M059J (cell line): ENCODE measurements around the gene ANK2. TPM values are rescaled to one million over a fixed set of nuclear protein-coding genes. Genes with fewer than 3 reads are reported as not detected.
"Not testable (repeated sequence)": the region's sequence is repeated elsewhere in the genome, so short reads cannot be mapped to it uniquely, and the experiment has no call there.

Experiments used
- DNase-seq: peaks from one replicate; pipeline ENCODE4 v3.0.0-alpha.2; 2012; ENCODE audit warnings: low read depth
- total RNA-seq: library from RNA; depleted of rRNA; stranded (reverse); fragments of >200 nt; shearing (Covaris generic); gene quantifications from 2 replicates; pipeline ENCODE4 v1.2.3, GENCODE V29; 2014

Gene ANK2
- total RNA-seq, 1 experiment from 2014 or later = 0.27 TPM

GRCh38 chr4:113147498-113148111 is 98.2 kb downstream of the ANK2 start:
- DNase-seq = no peak

- DNase-seq = no peak
Observed at GRCh38 chr4:113148925-113149324, 99.5 kb downstream of the ANK2 start.

GRCh38 chr4:113153529-113154101 is 104.2 kb downstream of the ANK2 start:
- no peak for DNase-seq

- no peak for DNase-seq
Observed at GRCh38 chr4:113154281-113154680, 104.8 kb downstream of the ANK2 start.

- no peak for DNase-seq
Observed at GRCh38 chr4:113157086-113157857, 107.8 kb downstream of the ANK2 start.

GRCh38 chr4:113159942-113160545 is 110.6 kb downstream of the ANK2 start:
- no peak for DNase-seq

- no peak for DNase-seq
Observed at GRCh38 chr4:113160548-113160947, 111.1 kb downstream of the ANK2 start.

- DNase-seq = no peak
Observed at GRCh38 chr4:113162089-113162488, 112.6 kb downstream of the ANK2 start.

- DNase-seq = no peak
Observed at GRCh38 chr4:113169368-113169767, 119.9 kb downstream of the ANK2 start.

- no peak for DNase-seq
Observed at GRCh38 chr4:113170115-113170804, 120.8 kb downstream of the ANK2 start.

GRCh38 chr4:113170805-113171468 is 121.5 kb downstream of the ANK2 start:
- DNase-seq = no peak

GRCh38 chr4:113173126-113173792 is 123.8 kb downstream of the ANK2 start:
- no peak for DNase-seq

- DNase-seq = no peak
Observed at GRCh38 chr4:113173793-113174264, 124.4 kb downstream of the ANK2 start.

- DNase-seq = no peak
Observed at GRCh38 chr4:113179091-113179490, 129.6 kb downstream of the ANK2 start.

- no peak for DNase-seq
Observed at GRCh38 chr4:113179996-113180395, 130.5 kb downstream of the ANK2 start.

GRCh38 chr4:113181289-113182007 is 132.0 kb downstream of the ANK2 start:
- DNase-seq = no peak

GRCh38 chr4:113183032-113183605 is 133.7 kb downstream of the ANK2 start:
- no peak for DNase-seq

GRCh38 chr4:113186220-113186619 is 136.8 kb downstream of the ANK2 start:
- DNase-seq = not testable (repeated sequence)

GRCh38 chr4:113186913-113187312 is 137.5 kb downstream of the ANK2 start:
- DNase-seq = no peak

- DNase-seq = no peak
Observed at GRCh38 chr4:113187358-113187757, 137.9 kb downstream of the ANK2 start.
